GM12878 (cell line): ENCODE results near the gene LINGO1.

Source experiments
- BACH1 ChIP-seq: fragments of 450-650 bp; IDR thresholded peaks from 2 replicates; pipeline ENCODE4 v1.6.1; 2017; ENCODE audit warnings: mild to moderate bottlenecking, borderline replicate concordance
- CTCF ChIP-seq, 3 experiments: IDR thresholded peaks in 2 of 3; conservative IDR thresholded peaks in 1 of 3; 2 replicates each; pipeline ENCODE4 v1.5.1; 2011; ENCODE audit warnings: low read depth in 3 of 3, low read length in 3 of 3, mild to moderate bottlenecking in 3 of 3, control low read depth in 2 of 3, moderate library complexity in 2 of 3, inconsistent platforms in 1 of 3, mixed read lengths in 1 of 3; ENCODE audit not compliant: control insufficient read depth in 2 of 3, insufficient read depth in 1 of 3; ENCODE audit errors: extremely low read depth in 1 of 3
- FOXM1 ChIP-seq: IDR thresholded peaks from 2 replicates; pipeline ENCODE4 v1.6.1; 2012; ENCODE audit warnings: low read depth, mild to moderate bottlenecking, inconsistent platforms, low read length, moderate library complexity
- HDAC2 ChIP-seq: fragments of 200-600 bp; sonication (generic); IDR thresholded peaks from 2 replicates; pipeline ENCODE4 v1.6.1; 2017
- NFYA ChIP-seq: IDR thresholded peaks from 2 replicates; pipeline ENCODE4 v1.6.1; 2011; ENCODE audit warnings: low read depth, mild to moderate bottlenecking, low read length, improper control_type of control experiment, borderline replicate concordance
- POLR2A ChIP-seq: IDR thresholded peaks from 2 replicates; pipeline ENCODE4 v1.6.1; 2011; ENCODE audit warnings: low read depth, mild to moderate bottlenecking, low read length
- RELB ChIP-seq: fragments of 450-650 bp; IDR thresholded peaks from 2 replicates; pipeline ENCODE4 v1.6.1; 2017; ENCODE audit warnings: low read depth, mild to moderate bottlenecking, moderate library complexity
- SP1 ChIP-seq: IDR thresholded peaks from one replicate; pipeline ENCODE4 v1.6.1; 2011; ENCODE audit warnings: low read depth, low read length
- SRF ChIP-seq, 2 experiments: IDR thresholded peaks; 2 replicates each; pipeline ENCODE4 v1.6.1; 2011; ENCODE audit warnings: low read depth in 2 of 2, low read length in 2 of 2, mild to moderate bottlenecking in 1 of 2, moderate library complexity in 1 of 2
- TARDBP ChIP-seq: IDR thresholded peaks from 2 replicates; pipeline ENCODE4 v1.6.1; 2016; ENCODE audit warnings: borderline replicate concordance
- TCF3 ChIP-seq: IDR thresholded peaks from 2 replicates; pipeline ENCODE4 v1.6.1; 2012; ENCODE audit warnings: low read depth, mild to moderate bottlenecking, low read length, borderline replicate concordance; ENCODE audit not compliant: insufficient read depth
- ZBTB11 ChIP-seq: fragments of 450-650 bp; formaldehyde crosslinking; IDR thresholded peaks from 2 replicates; pipeline ENCODE4 v1.5.0; 2022; ENCODE audit warnings: mild to moderate bottlenecking, missing genetic modification characterization

GRCh38 chr15:77580996-77581682 is 51.6 kb downstream of the LINGO1 start:
- TF ChIP-seq HDAC2 (no peak), CTCF (IDR thresholded peaks at IDR 0.05 in 2 of 3, conservative IDR thresholded peaks at IDR 0.05 in 1 of 3; ENCODE audit: control insufficient read depth in 2 of 3, extremely low read depth in 1 of 3, insufficient read depth in 1 of 3, low read depth in 3 of 3, low read length in 3 of 3) (no peak), FOXM1 (no peak), BACH1 (no peak), SP1 (no peak), POLR2A (no peak), RELB (no peak), ZBTB11 (CRISPR knock-in tag) (no peak), SRF (IDR thresholded peaks at IDR 0.05; ENCODE audit: low read depth in 2 of 2, low read length in 2 of 2) (no peak), TARDBP (no peak), NFYA (no peak), TCF3 (no peak)
